Epithelial cell of proximal tubule (primary cell): ENCODE measurements around the gene ISG20L2. TPM values are rescaled to one million over a fixed set of nuclear protein-coding genes. Genes with fewer than 3 reads are reported as not detected.

Experiments
- DNase-seq: peaks from one replicate; pipeline ENCODE4 v3.0.0-alpha.2; 2011; ENCODE audit warnings: low read depth
- H3K4me3 ChIP-seq: 2 replicates; pipeline ENCODE4 v1.5.1; 2011; ENCODE audit warnings: low read depth, mild to moderate bottlenecking, low read length
- CTCF ChIP-seq: conservative IDR thresholded peaks from 2 replicates; pipeline ENCODE4 v1.5.1; 2012; ENCODE audit warnings: low read depth, mild to moderate bottlenecking, low read length
- total RNA-seq: library from RNA; depleted of rRNA; stranded (reverse); fragments of >200 nt; gene quantifications from 2 replicates; pipeline ENCODE4 v1.2.3, GENCODE V29; 2015

The ISG20L2 gene
- total RNA-seq, 1 donor from 2014 or later, result 19.4 TPM

DNA sequence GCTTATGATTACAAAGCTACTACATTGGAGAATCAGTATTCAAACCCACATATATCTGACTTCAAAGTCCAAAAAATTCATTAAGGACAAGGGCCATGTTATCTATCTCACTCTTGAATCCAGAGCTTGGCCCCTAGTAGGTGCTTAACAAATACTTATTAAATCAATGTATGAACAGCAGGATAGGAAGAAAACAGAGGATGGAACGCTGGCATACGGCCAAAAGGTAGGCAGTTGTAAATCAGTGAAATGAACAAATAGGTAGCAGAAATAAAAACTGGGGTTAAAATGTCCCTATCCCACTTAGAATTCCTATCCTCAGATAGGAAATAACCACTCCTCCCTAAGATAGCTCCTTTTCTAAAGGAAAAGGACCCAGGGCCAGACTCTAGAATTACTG lies 10.3 kb upstream of the ISG20L2 start:
- H3K4me3 ChIP-seq, result no peak overlapping the region
- no peak for TF ChIP-seq CTCF
- no peak for DNase-seq

- TF ChIP-seq CTCF, result no peak
- H3K4me3 ChIP-seq, result no peak overlapping the region
- no peak for DNase-seq
Observed at GRCh38 chr1:156738407-156738806, 9.8 kb upstream of the ISG20L2 start.

GRCh38 chr1:156733989-156734584 lies 5.5 kb upstream of the ISG20L2 start:
- H3K4me3 ChIP-seq, result no peak overlapping the region
- TF ChIP-seq CTCF, result no peak
- no peak for DNase-seq

DNA sequence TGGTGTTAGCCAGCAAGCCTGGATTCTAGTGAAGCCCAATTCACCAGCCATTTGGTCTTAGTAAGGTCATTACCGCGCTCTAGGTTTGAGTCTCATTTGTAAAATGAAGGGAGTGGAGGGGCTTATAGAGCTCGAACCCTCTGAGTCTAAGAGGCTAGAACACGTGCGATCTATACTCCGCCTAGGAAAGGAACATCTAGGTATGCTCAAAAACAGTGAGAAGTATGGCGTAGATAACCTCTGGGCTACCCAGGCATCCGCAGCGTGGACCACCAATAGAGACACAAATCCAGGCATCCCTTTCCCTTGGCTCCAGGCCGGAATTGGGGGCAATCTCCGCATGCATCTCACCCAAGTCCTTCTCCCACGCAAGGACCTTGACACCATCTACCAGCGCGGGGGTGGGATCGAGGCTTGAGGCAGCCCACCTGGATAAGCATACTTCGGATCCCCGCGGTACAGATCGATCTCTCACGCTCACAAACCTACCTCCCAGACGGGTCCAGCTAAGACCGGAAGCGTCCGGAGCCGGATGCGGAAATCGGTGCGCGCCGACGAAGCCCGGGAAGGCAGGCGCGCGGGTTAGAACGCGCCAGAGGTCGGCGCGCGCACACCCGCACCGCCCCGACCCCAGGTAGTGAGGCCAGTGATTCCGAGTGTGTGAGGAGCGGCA lies 504 bp downstream of the ISG20L2 start, which contains the start of gene METTL25B:
METTL25B (plus strand) TSS at position 544 of the 673 bp plus-strand sequence. CDS start 636 bp downstream, outside the sequence.
- DNase-seq, result no peak
- no peak for TF ChIP-seq CTCF
- peak within 1 kb of the TSS; percentile 100 for H3K4me3 ChIP-seq

DNA sequence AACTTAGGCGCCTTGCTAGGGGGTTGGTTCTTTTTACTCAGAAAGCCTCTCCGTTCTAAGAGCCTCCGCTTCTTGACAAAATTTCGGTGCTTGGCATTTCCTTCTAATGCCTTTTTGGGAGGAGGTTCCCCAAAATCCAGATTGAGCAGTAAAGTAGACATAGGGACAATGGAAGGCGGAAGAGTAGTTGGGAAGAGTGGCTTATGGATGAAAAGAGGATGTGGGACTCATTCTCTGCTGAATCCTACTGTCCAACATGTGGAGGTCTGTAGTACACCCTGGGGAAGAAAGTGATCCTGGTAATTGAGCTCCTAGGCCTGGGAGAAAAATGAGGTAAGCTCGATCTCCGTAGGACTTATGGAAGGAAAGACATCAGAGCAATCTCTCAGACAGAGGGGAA lies 1.1 kb downstream of the ISG20L2 start:
- no peak for DNase-seq
- peak overlapping the region; percentile 100 for H3K4me3 ChIP-seq
- TF ChIP-seq CTCF, result no peak

GRCh38 chr1:156726549-156727226 lies 1.9 kb downstream of the ISG20L2 start:
- DNase-seq, result no peak
- TF ChIP-seq CTCF, result peak; percentile 73
- H3K4me3 ChIP-seq, result peak overlapping the region; percentile 100
